Measurements from ENCODE around the gene B4GALNT3.

B4GALNT3 gene

GRCh38 chr12:467591-467990 lies 7.9 kb downstream of the B4GALNT3 start:
- no peak for TF ChIP-seq ZNF274 (IDR thresholded peaks at IDR 0.05; ENCODE audit: low read depth, low read length)
- no peak for TF ChIP-seq SUZ12 (IDR thresholded peaks at IDR 0.05; ENCODE audit: extremely low read depth, insufficient read depth, insufficient read length)
- TF ChIP-seq YY1 (IDR thresholded peaks at IDR 0.05; ENCODE audit: insufficient read depth, insufficient read length), result no peak
- no peak for DNase-seq (ENCODE audit: low read depth, low spot score)
- Histone ChIP-seq H3K4me1 (ENCODE audit: insufficient read depth, insufficient read length) (peaks cover 18% of the 10 kb centered on the region), H3K36me3 (ENCODE audit: insufficient read depth, insufficient read length, low read length) (peaks cover 10% of the 10 kb centered on the region), H3K9me3 (ENCODE audit: insufficient read depth, low read length) (no peaks in the 10 kb centered on the region), H3K27me3 (ENCODE audit: insufficient read depth, insufficient read length) (no peaks in the 10 kb centered on the region), H3K9ac (ENCODE audit: insufficient read length, low read depth) (no peak overlapping the region), H3K4me3 (ENCODE audit: insufficient read length, low read depth) (no peak overlapping the region)

- no peaks in the 10 kb centered on the region for H3K9me3 ChIP-seq (ENCODE audit: insufficient read depth, low read length)
- peaks cover 22% of the 10 kb centered on the region for H3K4me1 ChIP-seq (ENCODE audit: insufficient read depth, insufficient read length)
- H3K27me3 ChIP-seq (ENCODE audit: insufficient read depth, insufficient read length), result no peaks in the 10 kb centered on the region
- H3K36me3 ChIP-seq (ENCODE audit: insufficient read depth, insufficient read length, low read length), result peaks cover 3% of the 10 kb centered on the region
- H3K9ac ChIP-seq (ENCODE audit: insufficient read length, low read depth), result no peak overlapping the region
- H3K4me3 ChIP-seq (ENCODE audit: insufficient read length, low read depth), result no peak overlapping the region
- no peak for TF ChIP-seq YY1 (IDR thresholded peaks at IDR 0.05; ENCODE audit: insufficient read depth, insufficient read length)
- DNase-seq (ENCODE audit: low read depth, low spot score), result no peak
These were observed 9.1 kb downstream of the B4GALNT3 start for GRCh38 chr12:468671-469389.

- H3K9ac ChIP-seq (ENCODE audit: insufficient read length, low read depth), result no peak overlapping the region
- no peaks in the 10 kb centered on the region for H3K27me3 ChIP-seq (ENCODE audit: insufficient read depth, insufficient read length)
- H3K36me3 ChIP-seq (ENCODE audit: insufficient read depth, insufficient read length, low read length), result peaks cover 3% of the 10 kb centered on the region
- H3K4me1 ChIP-seq (ENCODE audit: insufficient read depth, insufficient read length), result peaks cover 17% of the 10 kb centered on the region
- TF ChIP-seq ZNF274 (IDR thresholded peaks at IDR 0.05; ENCODE audit: low read depth, low read length) (no peak), SUZ12 (IDR thresholded peaks at IDR 0.05; ENCODE audit: extremely low read depth, insufficient read depth, insufficient read length) (no peak), YY1 (IDR thresholded peaks at IDR 0.05; ENCODE audit: insufficient read depth, insufficient read length) (no peak)
- no peaks in the 10 kb centered on the region for H3K9me3 ChIP-seq (ENCODE audit: insufficient read depth, low read length)
- H3K4me3 ChIP-seq (ENCODE audit: insufficient read length, low read depth), result no peak overlapping the region
- DNase-seq (ENCODE audit: low read depth, low spot score), result no peak
These were observed 10.4 kb downstream of the B4GALNT3 start for GRCh38 chr12:470133-470532.

- H3K27me3 ChIP-seq (ENCODE audit: insufficient read depth, insufficient read length), result no peaks in the 10 kb centered on the region
- peaks cover 17% of the 10 kb centered on the region for H3K4me1 ChIP-seq (ENCODE audit: insufficient read depth, insufficient read length)
- TF ChIP-seq ZNF274 (IDR thresholded peaks at IDR 0.05; ENCODE audit: low read depth, low read length) (no peak), SUZ12 (IDR thresholded peaks at IDR 0.05; ENCODE audit: extremely low read depth, insufficient read depth, insufficient read length) (no peak)
- no peaks in the 10 kb centered on the region for H3K9me3 ChIP-seq (ENCODE audit: insufficient read depth, low read length)
- no peak for DNase-seq (ENCODE audit: low read depth, low spot score)
- no peak overlapping the region for H3K4me3 ChIP-seq (ENCODE audit: insufficient read length, low read depth)
- H3K36me3 ChIP-seq (ENCODE audit: insufficient read depth, insufficient read length, low read length), result peaks cover 21% of the 10 kb centered on the region
- H3K9ac ChIP-seq (ENCODE audit: insufficient read length, low read depth), result no peak overlapping the region
These were observed 13.5 kb downstream of the B4GALNT3 start for GRCh38 chr12:473198-473597.

GRCh38 chr12:473863-474577 lies 14.3 kb downstream of the B4GALNT3 start:
- DNase-seq (ENCODE audit: low read depth, low spot score), result peak; percentile 87
- TF ChIP-seq YY1 (IDR thresholded peaks at IDR 0.05; ENCODE audit: insufficient read depth, insufficient read length) (no peak), ZNF274 (IDR thresholded peaks at IDR 0.05; ENCODE audit: low read depth, low read length) (no peak), SUZ12 (IDR thresholded peaks at IDR 0.05; ENCODE audit: extremely low read depth, insufficient read depth, insufficient read length) (no peak)
- H3K36me3 ChIP-seq (ENCODE audit: insufficient read depth, insufficient read length, low read length), result peaks cover 21% of the 10 kb centered on the region

GRCh38 chr12:475286-475685 lies 15.5 kb downstream of the B4GALNT3 start:
- Histone ChIP-seq H3K4me1 (ENCODE audit: insufficient read depth, insufficient read length) (peaks cover 20% of the 10 kb centered on the region), H3K27me3 (ENCODE audit: insufficient read depth, insufficient read length) (no peaks in the 10 kb centered on the region), H3K36me3 (ENCODE audit: insufficient read depth, insufficient read length, low read length) (peaks cover 21% of the 10 kb centered on the region), H3K9ac (ENCODE audit: insufficient read length, low read depth) (no peak overlapping the region), H3K4me3 (ENCODE audit: insufficient read length, low read depth) (no peak overlapping the region), H3K9me3 (ENCODE audit: insufficient read depth, low read length) (no peaks in the 10 kb centered on the region)
- TF ChIP-seq SUZ12 (IDR thresholded peaks at IDR 0.05; ENCODE audit: extremely low read depth, insufficient read depth, insufficient read length) (no peak), ZNF274 (IDR thresholded peaks at IDR 0.05; ENCODE audit: low read depth, low read length) (no peak), YY1 (IDR thresholded peaks at IDR 0.05; ENCODE audit: insufficient read depth, insufficient read length) (no peak)
- no peak for DNase-seq (ENCODE audit: low read depth, low spot score)

More at GRCh38 chr12:473863-474577, 14.3 kb downstream of the B4GALNT3 start:
- H3K4me1 ChIP-seq (ENCODE audit: insufficient read depth, insufficient read length), result peaks cover 17% of the 10 kb centered on the region
- H3K9ac ChIP-seq (ENCODE audit: insufficient read length, low read depth), result peak overlapping the region; percentile 12
- H3K9me3 ChIP-seq (ENCODE audit: insufficient read depth, low read length), result no peaks in the 10 kb centered on the region
- no peaks in the 10 kb centered on the region for H3K27me3 ChIP-seq (ENCODE audit: insufficient read depth, insufficient read length)
- no peak overlapping the region for H3K4me3 ChIP-seq (ENCODE audit: insufficient read length, low read depth)

GRCh38 chr12:479161-479560 lies 19.4 kb downstream of the B4GALNT3 start:
- no peak overlapping the region for H3K4me3 ChIP-seq (ENCODE audit: insufficient read length, low read depth)
- DNase-seq (ENCODE audit: low read depth, low spot score), result no peak
- H3K9me3 ChIP-seq (ENCODE audit: insufficient read depth, low read length), result no peaks in the 10 kb centered on the region
- H3K27me3 ChIP-seq (ENCODE audit: insufficient read depth, insufficient read length), result no peaks in the 10 kb centered on the region
- H3K36me3 ChIP-seq (ENCODE audit: insufficient read depth, insufficient read length, low read length), result peaks cover 23% of the 10 kb centered on the region
- peaks cover 29% of the 10 kb centered on the region for H3K4me1 ChIP-seq (ENCODE audit: insufficient read depth, insufficient read length)
- TF ChIP-seq ZNF274 (IDR thresholded peaks at IDR 0.05; ENCODE audit: low read depth, low read length) (no peak), YY1 (IDR thresholded peaks at IDR 0.05; ENCODE audit: insufficient read depth, insufficient read length) (no peak), SUZ12 (IDR thresholded peaks at IDR 0.05; ENCODE audit: extremely low read depth, insufficient read depth, insufficient read length) (no peak)
- no peak overlapping the region for H3K9ac ChIP-seq (ENCODE audit: insufficient read length, low read depth)

Data from NT2/D1 (cell line).